ENCODE results near the gene VTI1A. TPM values are rescaled to one million over a fixed set of nuclear protein-coding genes. Genes with fewer than 3 reads are reported as not detected.

VTI1A gene
- total and polyA plus RNA-seq, 2 experiments from 2014 or later: 20.4 to 39.8 TPM

- WGBS (ENCODE audit: low lambda C conversion rate, missing lambda C conversion rate): 70% methylated on average over 2 of the region's 2 CpGs
- Histone ChIP-seq H3K27ac (no peak overlapping the region), H3K36me3 (replicated peaks; ENCODE audit: insufficient read depth, low read depth) (no peaks in the 10 kb centered on the region), H3K27me3 (no peaks in the 10 kb centered on the region), H3K79me2 (no peaks in the 10 kb centered on the region), H2AFZ (no peak overlapping the region), H3K9me3 (ENCODE audit: low read depth) (no peaks in the 10 kb centered on the region), H3K9me2 (replicated peaks; ENCODE audit: insufficient read depth) (no peaks in the 10 kb centered on the region), H3K4me1 (ENCODE audit: insufficient read depth) (peaks cover 5% of the 10 kb centered on the region), H3K4me2 (no peak overlapping the region), H3K4me3 (no peak overlapping the region), H4K20me1 (ENCODE audit: insufficient read depth, poor library complexity, severe bottlenecking) (no peaks in the 10 kb centered on the region)
- no peak for DNase-seq (ENCODE audit: low spot score)
- TF ChIP-seq EZH2phosphoT487 (IDR thresholded peaks at IDR 0.05; ENCODE audit: low read depth, severe bottlenecking, unreplicated experiment): no peak
- no peak for TF ChIP-seq CTCF (IDR thresholded peaks at IDR 0.05; ENCODE audit: poor library complexity)
- TF ChIP-seq EZH2 (IDR thresholded peaks at IDR 0.05; ENCODE audit: borderline replicate concordance): no peak
Observed at GRCh38 chr10:112532956-112533355, 85.9 kb downstream of the VTI1A start.

GRCh38 chr10:112533916-112534315, 86.9 kb downstream of the VTI1A start:
- Histone ChIP-seq H4K20me1 (ENCODE audit: insufficient read depth, poor library complexity, severe bottlenecking) (no peaks in the 10 kb centered on the region), H3K4me1 (ENCODE audit: insufficient read depth) (peaks cover 5% of the 10 kb centered on the region), H3K4me2 (no peak overlapping the region), H3K4me3 (no peak overlapping the region), H3K27me3 (no peaks in the 10 kb centered on the region), H3K36me3 (replicated peaks; ENCODE audit: insufficient read depth, low read depth) (no peaks in the 10 kb centered on the region), H3K79me2 (no peaks in the 10 kb centered on the region), H3K27ac (no peak overlapping the region), H3K9me3 (ENCODE audit: low read depth) (no peaks in the 10 kb centered on the region), H3K9me2 (replicated peaks; ENCODE audit: insufficient read depth) (no peaks in the 10 kb centered on the region), H2AFZ (no peak overlapping the region)
- DNase-seq (ENCODE audit: low spot score): no peak
- 58% methylated on average over 1 of the region's 1 CpG for WGBS (ENCODE audit: low lambda C conversion rate, missing lambda C conversion rate)
- TF ChIP-seq EZH2 (IDR thresholded peaks at IDR 0.05; ENCODE audit: borderline replicate concordance) (no peak), CTCF (IDR thresholded peaks at IDR 0.05; ENCODE audit: poor library complexity) (no peak), EZH2phosphoT487 (IDR thresholded peaks at IDR 0.05; ENCODE audit: low read depth, severe bottlenecking, unreplicated experiment) (no peak)

- 82% methylated on average over 3 of the region's 3 CpGs for WGBS (ENCODE audit: low lambda C conversion rate, missing lambda C conversion rate)
- no peaks in the 10 kb centered on the region for H3K27me3 ChIP-seq
- H3K4me3 ChIP-seq: no peak overlapping the region
- H3K9me2 ChIP-seq (replicated peaks; ENCODE audit: insufficient read depth): no peaks in the 10 kb centered on the region
- peak overlapping the region; percentile 26 for H3K4me2 ChIP-seq
- TF ChIP-seq EZH2 (IDR thresholded peaks at IDR 0.05; ENCODE audit: borderline replicate concordance) (no peak), EZH2phosphoT487 (IDR thresholded peaks at IDR 0.05; ENCODE audit: low read depth, severe bottlenecking, unreplicated experiment) (no peak), CTCF (IDR thresholded peaks at IDR 0.05; ENCODE audit: poor library complexity) (no peak)
- H3K79me2 ChIP-seq: no peaks in the 10 kb centered on the region
- no peak for DNase-seq (ENCODE audit: low spot score)
- H2AFZ ChIP-seq: no peak overlapping the region
- no peaks in the 10 kb centered on the region for H4K20me1 ChIP-seq (ENCODE audit: insufficient read depth, poor library complexity, severe bottlenecking)
- no peak overlapping the region for H3K27ac ChIP-seq
- H3K36me3 ChIP-seq (replicated peaks; ENCODE audit: insufficient read depth, low read depth): no peaks in the 10 kb centered on the region
- peaks cover 5% of the 10 kb centered on the region for H3K4me1 ChIP-seq (ENCODE audit: insufficient read depth)
- no peaks in the 10 kb centered on the region for H3K9me3 ChIP-seq (ENCODE audit: low read depth)
Observed at GRCh38 chr10:112535531-112535951, 88.5 kb downstream of the VTI1A start.

GRCh38 chr10:112536663-112537062, 89.6 kb downstream of the VTI1A start:
- H2AFZ ChIP-seq: no peak overlapping the region
- no peaks in the 10 kb centered on the region for H3K9me3 ChIP-seq (ENCODE audit: low read depth)
- H3K27me3 ChIP-seq: no peaks in the 10 kb centered on the region
- H3K27ac ChIP-seq: no peak overlapping the region
- H4K20me1 ChIP-seq (ENCODE audit: insufficient read depth, poor library complexity, severe bottlenecking): no peaks in the 10 kb centered on the region
- WGBS (ENCODE audit: low lambda C conversion rate, missing lambda C conversion rate): 81% methylated on average over 8 of the region's 8 CpGs
- no peak overlapping the region for H3K4me3 ChIP-seq
- no peaks in the 10 kb centered on the region for H3K79me2 ChIP-seq
- H3K4me2 ChIP-seq: no peak overlapping the region
- peaks cover 5% of the 10 kb centered on the region for H3K4me1 ChIP-seq (ENCODE audit: insufficient read depth)
- no peaks in the 10 kb centered on the region for H3K36me3 ChIP-seq (replicated peaks; ENCODE audit: insufficient read depth, low read depth)
- TF ChIP-seq CTCF (IDR thresholded peaks at IDR 0.05; ENCODE audit: poor library complexity): no peak
- no peak for TF ChIP-seq EZH2 (IDR thresholded peaks at IDR 0.05; ENCODE audit: borderline replicate concordance)
- no peaks in the 10 kb centered on the region for H3K9me2 ChIP-seq (replicated peaks; ENCODE audit: insufficient read depth)
- no peak for DNase-seq (ENCODE audit: low spot score)
